GM12875 (cell line): ENCODE measurements around the gene EXD1.

ENCODE experiments used
- H3K4me3 ChIP-seq: one replicate; pipeline ENCODE4 v1.5.1; 2011; ENCODE audit warnings: low read depth, low read length, control low read depth
- TF ChIP-seq, protein P1 (sequence below): IDR thresholded peaks from 2 replicates; pipeline ENCODE4 v1.5.1; 2011; ENCODE audit warnings: low read depth, mild to moderate bottlenecking, control low read depth, inconsistent platforms, low read length, moderate library complexity, borderline replicate concordance; ENCODE audit not compliant: insufficient read depth

The EXD1 gene, protein sequence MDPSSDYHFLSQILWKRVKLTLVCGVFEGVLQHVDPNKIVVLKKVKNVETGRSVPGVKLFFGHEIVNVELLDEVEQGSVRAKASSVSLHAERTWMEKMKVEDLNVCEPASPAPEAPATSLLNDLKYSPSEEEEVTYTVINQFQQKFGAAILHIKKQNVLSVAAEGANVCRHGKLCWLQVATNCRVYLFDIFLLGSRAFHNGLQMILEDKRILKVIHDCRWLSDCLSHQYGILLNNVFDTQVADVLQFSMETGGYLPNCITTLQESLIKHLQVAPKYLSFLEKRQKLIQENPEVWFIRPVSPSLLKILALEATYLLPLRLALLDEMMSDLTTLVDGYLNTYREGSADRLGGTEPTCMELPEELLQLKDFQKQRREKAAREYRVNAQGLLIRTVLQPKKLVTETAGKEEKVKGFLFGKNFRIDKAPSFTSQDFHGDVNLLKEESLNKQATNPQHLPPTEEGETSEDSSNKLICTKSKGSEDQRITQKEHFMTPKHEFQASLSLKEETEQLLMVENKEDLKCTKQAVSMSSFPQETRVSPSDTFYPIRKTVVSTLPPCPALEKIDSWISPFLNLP

DNA sequence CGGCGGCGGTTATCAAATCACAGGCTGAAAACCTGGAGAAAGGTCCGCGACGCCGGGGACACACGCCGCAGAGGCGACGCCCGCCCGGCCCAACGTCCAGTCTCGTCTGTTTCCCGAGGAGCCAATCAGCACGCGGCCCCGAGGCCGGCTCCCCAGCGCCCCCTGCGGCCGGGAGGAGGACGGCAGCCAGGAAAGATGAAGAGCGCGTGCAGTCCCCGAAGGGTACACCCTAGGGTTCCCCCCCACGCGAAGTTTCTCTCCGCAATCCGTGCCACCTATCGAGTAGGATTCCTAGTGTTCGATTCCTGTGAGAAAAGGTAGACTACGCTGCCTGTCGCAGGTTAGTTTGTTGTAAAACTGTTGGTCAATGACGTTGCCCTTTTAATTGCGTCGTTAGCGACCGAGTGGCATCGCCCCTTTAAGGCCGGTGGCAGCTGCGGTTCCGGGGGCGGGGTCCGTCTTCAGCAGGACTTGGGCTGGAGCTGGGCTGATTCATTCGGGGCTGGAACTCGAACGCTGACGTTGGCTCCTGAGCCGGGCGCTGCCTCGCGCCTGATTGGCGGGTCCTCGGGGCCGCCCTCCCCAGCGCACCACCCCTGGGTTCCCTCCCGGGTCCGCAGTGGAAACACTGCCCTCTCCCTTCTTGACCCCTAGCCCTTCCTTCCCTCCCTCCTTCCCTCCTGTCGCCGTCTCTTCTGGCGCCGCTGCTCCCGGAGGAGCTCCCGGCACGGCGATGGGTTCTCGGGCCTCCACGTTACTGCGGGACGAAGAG lies at the start of gene EXD1, which contains the start of gene CHP1:
Gene EXD1, minus strand, starts transcription at position 108 of the 772 bp plus-strand sequence. CDS start 4,182 bp downstream, outside the sequence.
Gene CHP1, plus strand, starts transcription at position 619 of the 772 bp plus-strand sequence. Its CDS starts 115 bp downstream, at position 734.
- H3K4me3 ChIP-seq: peak within 1 kb of the TSS; percentile 78
- TF ChIP-seq, protein P1, sequence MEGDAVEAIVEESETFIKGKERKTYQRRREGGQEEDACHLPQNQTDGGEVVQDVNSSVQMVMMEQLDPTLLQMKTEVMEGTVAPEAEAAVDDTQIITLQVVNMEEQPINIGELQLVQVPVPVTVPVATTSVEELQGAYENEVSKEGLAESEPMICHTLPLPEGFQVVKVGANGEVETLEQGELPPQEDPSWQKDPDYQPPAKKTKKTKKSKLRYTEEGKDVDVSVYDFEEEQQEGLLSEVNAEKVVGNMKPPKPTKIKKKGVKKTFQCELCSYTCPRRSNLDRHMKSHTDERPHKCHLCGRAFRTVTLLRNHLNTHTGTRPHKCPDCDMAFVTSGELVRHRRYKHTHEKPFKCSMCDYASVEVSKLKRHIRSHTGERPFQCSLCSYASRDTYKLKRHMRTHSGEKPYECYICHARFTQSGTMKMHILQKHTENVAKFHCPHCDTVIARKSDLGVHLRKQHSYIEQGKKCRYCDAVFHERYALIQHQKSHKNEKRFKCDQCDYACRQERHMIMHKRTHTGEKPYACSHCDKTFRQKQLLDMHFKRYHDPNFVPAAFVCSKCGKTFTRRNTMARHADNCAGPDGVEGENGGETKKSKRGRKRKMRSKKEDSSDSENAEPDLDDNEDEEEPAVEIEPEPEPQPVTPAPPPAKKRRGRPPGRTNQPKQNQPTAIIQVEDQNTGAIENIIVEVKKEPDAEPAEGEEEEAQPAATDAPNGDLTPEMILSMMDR: peak; percentile 97

DNA sequence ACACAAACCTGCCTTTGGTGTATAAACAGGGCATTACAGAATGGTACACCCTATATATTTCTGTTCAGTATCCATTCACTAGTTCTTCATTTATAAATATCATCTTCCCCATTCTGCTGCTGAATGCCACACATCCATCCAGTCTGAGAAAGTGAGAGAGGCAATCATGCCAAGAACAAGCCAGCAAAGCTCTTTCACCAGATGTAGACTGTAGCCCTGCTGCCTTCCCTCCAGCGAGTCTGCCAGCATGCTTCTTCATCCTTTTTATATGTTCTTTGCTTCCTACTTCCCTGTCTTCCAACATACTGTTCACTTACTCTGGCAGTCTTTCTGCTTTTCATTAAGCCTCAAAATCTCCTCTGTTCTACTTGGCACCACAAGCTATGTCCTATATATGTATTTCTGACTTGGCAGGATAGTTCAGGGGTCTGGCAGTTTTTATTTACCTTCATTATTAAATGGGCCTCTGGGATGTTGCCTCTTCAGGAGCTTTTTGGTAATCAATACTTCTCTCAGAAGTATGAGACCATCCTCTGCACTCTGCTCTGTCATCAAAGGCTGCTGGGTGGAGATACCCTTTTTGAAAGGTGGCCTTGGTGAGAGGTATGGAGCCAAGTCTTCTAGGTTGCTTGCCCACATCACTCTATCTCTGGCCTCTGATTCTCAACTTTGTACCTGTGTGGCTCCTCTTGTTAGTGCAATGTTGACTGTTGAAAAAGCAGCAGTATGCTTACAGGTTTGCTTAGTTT lies 49.2 kb upstream of the EXD1 start:
- H3K4me3 ChIP-seq: no peak overlapping the region
- TF ChIP-seq, protein P1: no peak

DNA sequence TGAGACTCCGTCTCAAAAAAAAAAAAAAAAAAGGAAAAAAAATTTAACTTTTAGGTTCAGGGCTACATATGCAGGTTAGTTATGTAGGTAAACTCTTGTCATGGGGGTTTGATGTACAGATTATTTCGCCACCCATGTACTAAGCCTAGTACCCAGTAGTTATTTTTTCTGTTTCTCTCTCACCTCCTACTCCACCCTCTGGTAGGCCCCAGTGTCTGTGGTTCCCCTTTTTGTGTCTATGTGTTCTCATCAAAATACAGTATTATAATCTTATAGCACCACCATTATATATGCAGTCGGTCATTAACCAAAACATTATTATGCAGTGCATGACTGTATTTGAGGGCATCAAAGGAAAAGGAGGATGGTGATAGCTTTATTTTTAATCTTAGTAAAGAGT lies 47.8 kb upstream of the EXD1 start:
- TF ChIP-seq, protein P1: no peak
- no peak overlapping the region for H3K4me3 ChIP-seq

DNA sequence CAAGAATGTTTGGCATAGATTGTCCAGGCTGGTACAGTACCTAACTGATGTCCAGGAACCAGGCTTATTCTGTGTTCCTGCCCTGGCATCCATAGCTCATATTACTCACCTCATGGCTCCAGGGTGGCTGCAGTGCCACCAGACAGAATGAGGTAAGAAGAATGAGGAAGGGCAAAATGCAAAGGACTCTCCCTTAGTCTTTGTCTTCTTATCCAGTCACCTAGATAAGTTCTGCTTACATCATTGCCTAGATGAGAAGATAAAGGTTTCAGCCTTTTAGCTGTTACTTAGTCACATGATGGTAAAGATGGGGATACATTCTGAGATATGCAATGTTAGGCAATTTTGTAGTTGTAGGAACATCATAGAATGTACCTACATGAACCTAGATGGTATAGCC lies 46.3 kb upstream of the EXD1 start:
- H3K4me3 ChIP-seq: no peak overlapping the region
- TF ChIP-seq, protein P1: no peak

DNA sequence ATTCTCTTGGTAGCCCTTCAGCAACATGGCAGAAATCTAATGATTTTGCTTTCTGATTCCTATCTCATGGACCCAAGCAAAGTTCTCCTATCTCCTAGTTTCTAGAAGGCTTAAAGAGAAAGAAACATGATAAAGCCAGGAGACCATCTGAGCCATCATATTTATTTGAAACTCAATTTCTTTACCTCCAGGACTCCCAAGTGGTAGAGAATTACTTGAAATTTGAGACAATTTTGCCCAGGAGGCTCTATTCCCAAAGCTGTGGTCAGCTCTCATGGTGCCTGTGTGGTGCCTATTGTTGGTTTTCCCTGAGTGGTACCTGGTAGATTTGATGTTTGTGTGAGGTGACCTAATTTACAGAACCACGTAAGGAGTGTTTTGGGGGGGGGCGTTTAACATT lies 39.3 kb upstream of the EXD1 start:
- no peak overlapping the region for H3K4me3 ChIP-seq
- TF ChIP-seq, protein P1: no peak

DNA sequence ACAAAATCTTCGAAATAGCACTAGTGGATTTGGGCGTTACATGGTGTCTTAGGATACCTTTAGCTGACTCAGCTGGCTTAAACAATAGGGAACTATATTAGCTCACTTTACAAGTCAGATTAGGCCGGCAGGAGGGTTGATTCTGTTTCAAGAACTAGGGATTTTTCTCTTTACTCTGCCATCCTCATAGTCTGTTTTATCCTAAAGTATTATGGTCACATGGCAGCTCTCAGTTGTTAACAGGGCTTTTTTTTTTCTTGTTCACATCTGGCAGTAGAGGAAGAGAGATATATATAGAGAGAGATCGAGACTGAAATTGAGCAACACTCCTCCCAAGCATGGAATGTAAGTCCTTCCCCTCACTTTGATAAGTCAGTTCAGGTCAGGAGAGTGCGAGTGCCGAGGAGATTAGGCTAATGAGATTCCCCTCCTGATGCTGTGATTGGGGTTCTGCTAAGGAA lies 33.4 kb upstream of the EXD1 start:
- TF ChIP-seq, protein P1: no peak
- no peak overlapping the region for H3K4me3 ChIP-seq
